IMR-90 (cell line): Measurements from ENCODE around the gene CIC. TPM values are rescaled to one million over a fixed set of nuclear protein-coding genes. Genes with fewer than 3 reads are reported as not detected.

ENCODE experiments used
- ATAC-seq: fragments of 200-7000 bp; cut with Tn5 transposase; 2 replicates; pipeline ENCODE4 v1.9.1; 2020; ENCODE audit warnings: low read depth, mild to moderate bottlenecking, moderate library complexity
- BruUV-seq: library from RNA; stranded (reverse); fragments of 400-500 nt; replicated peaks from 2 replicates; lab custom pipeline; 2021; lab: Mats Ljungman, UMichigan
- CTCF ChIA-PET: fragments of 300-600 bp; formaldehyde crosslinking; extraction: SDS; loops from one replicate; lab custom pipeline; 2021; ENCODE audit warnings: antibody characterized with exemption; lab: Yijun Ruan, JAX
- POLR2A ChIA-PET: fragments of 300-600 bp; sonication (Branson Sonifier 250); formaldehyde crosslinking; loops from one replicate; lab custom pipeline; 2022; ENCODE audit warnings: antibody characterized with exemption; ENCODE audit not compliant: unreplicated experiment; lab: Charles Lee
- DNase-seq: peaks from one replicate; pipeline ENCODE4 v3.0.0; 2013
- H2AFZ ChIP-seq: replicated peaks from 2 replicates; pipeline ENCODE3; 2013; ENCODE audit warnings: low read length, mild to moderate bottlenecking; ENCODE audit not compliant: poor library complexity
- H2AK5ac ChIP-seq: 2 replicates; pipeline ENCODE4 v1.6.1; 2013; ENCODE audit warnings: low read depth, low read length, inconsistent platforms
- H2AK9ac ChIP-seq: replicated peaks from 2 replicates; pipeline ENCODE3; 2013; ENCODE audit warnings: mild to moderate bottlenecking, low read depth, low read length, moderate library complexity; ENCODE audit not compliant: poor library complexity
- H2BK120ac ChIP-seq: 2 replicates; pipeline ENCODE4 v1.6.1; 2013; ENCODE audit warnings: low read depth, low read length, inconsistent platforms
- H2BK15ac ChIP-seq: 3 replicates; pipeline ENCODE4 v1.6.1; 2013; ENCODE audit warnings: low read depth, low read length, inconsistent platforms
- H2BK20ac ChIP-seq: 2 replicates; pipeline ENCODE4 v1.6.1; 2013; ENCODE audit warnings: low read depth, mild to moderate bottlenecking, inconsistent platforms, low read length, moderate library complexity
- H2BK5ac ChIP-seq: 2 replicates; pipeline ENCODE4 v1.6.1; 2013; ENCODE audit warnings: mild to moderate bottlenecking, low read depth, low read length, inconsistent platforms; ENCODE audit not compliant: poor library complexity, severe bottlenecking
- H3K14ac ChIP-seq: replicated peaks from 2 replicates; pipeline ENCODE4 v1.6.1; 2013; ENCODE audit warnings: low read depth, low read length, inconsistent platforms
- H3K18ac ChIP-seq: 2 replicates; pipeline ENCODE4 v1.6.1; 2013; ENCODE audit warnings: low read depth, low read length, control low read depth
- H3K23ac ChIP-seq: 2 replicates; pipeline ENCODE4 v1.6.1; 2013; ENCODE audit warnings: low read depth, low read length, inconsistent platforms
- H3K27ac ChIP-seq: 2 replicates; pipeline ENCODE4 v1.5.1; 2013; ENCODE audit warnings: mild to moderate bottlenecking, control low read depth, low read length; ENCODE audit not compliant: insufficient read depth
- H3K27me3 ChIP-seq: 2 replicates; pipeline ENCODE4 v1.6.1; 2013; ENCODE audit warnings: low read length; ENCODE audit not compliant: control insufficient read depth, insufficient read depth
- H3K36me3 ChIP-seq: 2 replicates; pipeline ENCODE4 v1.6.1; 2013; ENCODE audit warnings: low read length, mixed read lengths; ENCODE audit not compliant: control insufficient read depth, insufficient read depth
- H3K4ac ChIP-seq: 2 replicates; pipeline ENCODE4 v1.6.1; 2013; ENCODE audit warnings: low read depth, low read length, inconsistent platforms
- H3K4me1 ChIP-seq: 2 replicates; pipeline ENCODE4 v1.6.1; 2013; ENCODE audit warnings: low read length, mixed read lengths; ENCODE audit not compliant: control insufficient read depth, insufficient read depth
- H3K4me2 ChIP-seq: 2 replicates; pipeline ENCODE4 v1.6.1; 2013; ENCODE audit warnings: low read depth, mild to moderate bottlenecking, control low read depth, low read length, moderate library complexity
- H3K4me3 ChIP-seq: 2 replicates; pipeline ENCODE4 v1.5.1; 2013; ENCODE audit warnings: low read depth, mild to moderate bottlenecking, control low read depth, low read length, moderate library complexity; ENCODE audit not compliant: insufficient read depth
- H3K56ac ChIP-seq: 2 replicates; pipeline ENCODE4 v1.6.1; 2013; ENCODE audit warnings: low read length, inconsistent platforms; ENCODE audit not compliant: insufficient read depth; ENCODE audit errors: extremely low read depth
- H3K79me1 ChIP-seq, 2 experiments: 2 replicates each; pipeline ENCODE4 v1.6.1; 2013; ENCODE audit warnings: low read length in 2 of 2, inconsistent platforms in 1 of 2, low read depth in 1 of 2
- H3K9ac ChIP-seq: 2 replicates; pipeline ENCODE4 v1.6.1; 2013; ENCODE audit warnings: low read depth, low read length, control low read depth
- H3K9me1 ChIP-seq: 2 replicates; pipeline ENCODE4 v1.6.1; 2013; ENCODE audit warnings: low read length, inconsistent platforms; ENCODE audit not compliant: insufficient read depth
- H3K9me3 ChIP-seq: 2 replicates; pipeline ENCODE4 v1.6.1; 2013; ENCODE audit warnings: low read length; ENCODE audit not compliant: control insufficient read depth, insufficient read depth
- H4K20me1 ChIP-seq: 2 replicates; pipeline ENCODE4 v1.6.1; 2013; ENCODE audit warnings: low read length, inconsistent platforms; ENCODE audit not compliant: insufficient read depth
- H4K5ac ChIP-seq: 2 replicates; pipeline ENCODE4 v1.6.1; 2013; ENCODE audit warnings: mild to moderate bottlenecking, low read depth, low read length, control low read depth
- H4K8ac ChIP-seq, 2 experiments: 2 replicates each; pipeline ENCODE4 v1.6.1; 2013; ENCODE audit warnings: low read depth in 2 of 2, low read length in 2 of 2, control low read depth in 1 of 2, inconsistent platforms in 1 of 2
- H4K91ac ChIP-seq: 2 replicates; pipeline ENCODE4 v1.6.1; 2013; ENCODE audit warnings: low read depth, low read length, inconsistent platforms; ENCODE audit not compliant: insufficient read depth
- BHLHE40 ChIP-seq: fragments of 150-350 bp; IDR thresholded peaks from 2 replicates; pipeline ENCODE4 v1.6.1; 2016; ENCODE audit warnings: mild to moderate bottlenecking, low read depth, low read length
- CHD1 ChIP-seq: IDR thresholded peaks from 2 replicates; pipeline ENCODE4 v1.6.1; 2012; ENCODE audit warnings: low read depth, low read length, improper control_type of control experiment
- CTCF ChIP-seq: conservative IDR thresholded peaks from 2 replicates; pipeline ENCODE4 v1.5.1; 2012; ENCODE audit warnings: mild to moderate bottlenecking, low read depth, low read length, improper control_type of control experiment
- ELK1 ChIP-seq: fragments of 150-350 bp; IDR thresholded peaks from 2 replicates; pipeline ENCODE4 v1.6.1; 2016; ENCODE audit warnings: low read depth, mild to moderate bottlenecking, low read length, moderate library complexity, borderline replicate concordance
- FOS ChIP-seq: fragments of 150-350 bp; IDR thresholded peaks from 2 replicates; pipeline ENCODE4 v1.6.1; 2016; ENCODE audit warnings: low read depth, low read length
- MAFK ChIP-seq: IDR thresholded peaks from 2 replicates; pipeline ENCODE4 v1.6.1; 2012; ENCODE audit warnings: low read depth, low read length, improper control_type of control experiment
- MAZ ChIP-seq: IDR thresholded peaks from 2 replicates; pipeline ENCODE4 v1.6.1; 2012; ENCODE audit warnings: low read depth, mild to moderate bottlenecking, low read length, improper control_type of control experiment, moderate library complexity, borderline replicate concordance
- MXI1 ChIP-seq: IDR thresholded peaks from 2 replicates; pipeline ENCODE4 v1.6.1; 2012; ENCODE audit warnings: low read depth, mild to moderate bottlenecking, low read length, moderate library complexity, borderline replicate concordance
- NFE2L2 ChIP-seq: fragments of 150-350 bp; IDR thresholded peaks from 2 replicates; pipeline ENCODE4 v1.6.1; 2016; ENCODE audit warnings: low read depth, mild to moderate bottlenecking, low read length
- POLR2A ChIP-seq: IDR thresholded peaks from 2 replicates; pipeline ENCODE4 v1.6.1; 2012; ENCODE audit warnings: mild to moderate bottlenecking, low read depth, low read length
- RCOR1 ChIP-seq: IDR thresholded peaks from 2 replicates; pipeline ENCODE4 v1.6.1; 2012; ENCODE audit warnings: mild to moderate bottlenecking, low read length, improper control_type of control experiment; ENCODE audit not compliant: insufficient replicate concordance
- RFX5 ChIP-seq: IDR thresholded peaks from 2 replicates; pipeline ENCODE4 v1.8.0; 2012; ENCODE audit warnings: low read depth, mild to moderate bottlenecking, low read length, moderate library complexity
- USF2 ChIP-seq: fragments of 150-350 bp; IDR thresholded peaks from 2 replicates; pipeline ENCODE4 v1.6.1; 2017; ENCODE audit warnings: mild to moderate bottlenecking, antibody characterized with exemption, low read length, low read depth
- WGBS, 2 experiments: methylation state at CpG; one replicate each; pipeline versions ENCODE4 v1.1.5 to v1.1.7; 2013; ENCODE audit warnings: missing lambda C conversion rate in 2 of 2; ENCODE audit not compliant: insufficient read length in 1 of 2; ENCODE audit errors: extremely low coverage in 2 of 2; 5-methylcytosine and 5-hydroxymethylcytosine counted together
- dilution Hi-C: fragments of 300-500 bp; cut with HindIII; formaldehyde crosslinking; loops from one replicate; pipeline ENCODE4 v1.14.3; 2018; ENCODE audit warnings: low sequenced_read_pairs; ENCODE audit not compliant: unreplicated experiment
- in situ Hi-C: fragments of 300-500 bp; cut with MboI; formaldehyde crosslinking; loops from 3 replicates; pipeline ENCODE4 v1.14.3; 2019; ENCODE audit warnings: low sequenced_read_pairs, inconsistent platforms, mixed read lengths
- intact Hi-C: fragments of 100-400 bp; cut with micrococcal nuclease; formaldehyde crosslinking; loops from 2 replicates; pipeline ENCODE4 v1.10.0; 2022
- polyA plus RNA-seq, 3 experiments: library from polyadenylated mRNA; depleted of rRNA; stranded (reverse); fragments of >200 nt; gene quantifications; 2 replicates each; pipeline ENCODE4 v1.2.3, GENCODE V29; 2012; ENCODE audit warnings: low replicate concordance in 1 of 3
- total RNA-seq: library from RNA; depleted of rRNA; stranded (reverse); fragments of >200 nt; gene quantifications from 2 replicates; pipeline ENCODE4 v1.2.3, GENCODE V29; 2012

Gene CIC
- total and polyA plus RNA-seq, 2 of the 4 experiments (the other 2 are of a cell fraction), result 1.8 to 23.2 TPM

GRCh38 chr19:42313096-42313839, 44.2 kb downstream of the CIC start, which contains the start of gene TMEM145:
TSS of gene TMEM145 (plus strand) at chr19:42313309. CDS start at chr19:42313377, 68 bp downstream.
- DNase-seq, result peak; percentile 52
- 0% methylated on average over 1 of the region's 67 CpGs; no CpG with 5 or more reads in 1 of the 2 experiments for WGBS, 2 experiments
- dilution Hi-C loops, result no loop called here

More at GRCh38 chr19:42313096-42313839, 44.2 kb downstream of the CIC start, which contains the start of gene TMEM145:
- Histone ChIP-seq H3K23ac (no peak within 1 kb of the TSS), H3K9ac (no peak within 1 kb of the TSS), H3K36me3 (no peaks in the 10 kb centered on the region), H3K4me2 (peak within 1 kb of the TSS; percentile 72), H2AK5ac (no peak within 1 kb of the TSS), H3K4ac (no peak within 1 kb of the TSS), H3K4me3 (peak within 1 kb of the TSS; percentile 36), H4K20me1 (no peaks in the 10 kb centered on the region; the same call in 1 of the 2 replicates), H3K4me1 (peaks cover 3% of the 10 kb centered on the region), H2AK9ac (peak within 1 kb of the TSS; percentile 52), H3K56ac (no peak within 1 kb of the TSS), H3K27ac (no peak within 1 kb of the TSS), H2BK15ac (no peak within 1 kb of the TSS), H2BK5ac (no peak within 1 kb of the TSS), H3K9me1 (peaks cover 10% of the 10 kb centered on the region), H2AFZ (peak within 1 kb of the TSS; percentile 87), H4K91ac (no peak within 1 kb of the TSS), H4K5ac (no peak within 1 kb of the TSS), H3K27me3 (peaks cover 24% of the 10 kb centered on the region), H2BK20ac (no peak within 1 kb of the TSS), H3K9me3 (no peaks in the 10 kb centered on the region), H3K18ac (no peak within 1 kb of the TSS), H3K79me1 (no peaks in the 10 kb centered on the region), H2BK120ac (no peak within 1 kb of the TSS), H3K14ac (no peak within 1 kb of the TSS), H4K8ac (no peak within 1 kb of the TSS)
- intact Hi-C loops, result no loop called here
- POLR2A ChIA-PET, result no interaction called here
- BruUV-seq, result no TSS peak
- in situ Hi-C loops, result no loop called here
- CTCF ChIA-PET, result interaction anchor here (1.0 kb wide), 1 partner anchor 34 kb away, joined by 4 read pairs; no protein-coding TSS in a partner anchor
- TF ChIP-seq NFE2L2 (no peak), MXI1 (0 out of 2 replicates have a peak, but pooled peaks have one; percentile 19), RCOR1 (no peak), POLR2A (no peak), MAFK (no peak), FOS (no peak), BHLHE40 (no peak), MAZ (peak; percentile 64; the same call in 1 of the 2 replicates), CHD1 (no peak), ELK1 (no peak), CTCF (0 out of 2 replicates have a peak, but pooled peaks have one; percentile 18), USF2 (no peak), RFX5 (no peak)
- ATAC-seq, result peak; percentile 92
